Sigmoid colon (tissue), 7 donors: Measurements from ENCODE around the gene EFCAB3. TPM values are rescaled to one million over a fixed set of nuclear protein-coding genes. Genes with fewer than 3 reads are reported as not detected.

Experiments
- DNase-seq: peaks from one replicate; pipeline ENCODE4 v3.0.0-alpha.2; 2019
- H3K27ac ChIP-seq, 4 donors: fragments of 200-600 bp; sonication (generic); one replicate each; pipeline ENCODE4 v1.5.1; 2016 to 2019; ENCODE audit warnings: mild to moderate bottlenecking in 1 of 4
- H3K27me3 ChIP-seq, 3 donors: fragments of 200-600 bp; sonication (generic); one replicate each; pipeline ENCODE4 v1.5.1; 2019; ENCODE audit warnings: mild to moderate bottlenecking in 1 of 3
- H3K36me3 ChIP-seq, 4 donors: fragments of 200-600 bp; sonication (generic); one replicate each; pipeline ENCODE4 v1.5.1; 2016 to 2019
- H3K4me1 ChIP-seq, 4 donors: fragments of 200-600 bp; sonication (generic); one replicate each; pipeline ENCODE4 v1.5.1; 2017 to 2019
- H3K4me3 ChIP-seq, 4 donors: fragments of 200-600 bp; sonication (generic); one replicate each; pipeline ENCODE4 v1.5.1; 2017 to 2019; ENCODE audit warnings: mild to moderate bottlenecking in 2 of 4, moderate library complexity in 1 of 4
- H3K9me3 ChIP-seq, 4 donors: fragments of 200-600 bp in 3 of 4; sonication (generic) in 3 of 4; one replicate each; pipeline versions ENCODE4 v1.5.1 to v1.6.1; 2013 to 2019
- EP300 ChIP-seq, 4 donors: sonication (generic); formaldehyde crosslinking; IDR thresholded peaks; one replicate each; pipeline ENCODE4 v1.6.1; 2017; ENCODE audit warnings: antibody characterized with exemption in 4 of 4
- POLR2A ChIP-seq, 2 donors: fragments of 450-650 bp; IDR thresholded peaks; one replicate each; pipeline ENCODE4 v1.6.1; 2016; ENCODE audit warnings: antibody characterized with exemption in 2 of 2, mild to moderate bottlenecking in 2 of 2, moderate library complexity in 2 of 2
- POLR2AphosphoS5 ChIP-seq, 4 donors: sonication (generic); formaldehyde crosslinking; IDR thresholded peaks; one replicate each; pipeline ENCODE4 v1.6.1; 2017; ENCODE audit warnings: antibody characterized with exemption in 4 of 4
- WGBS, 2 donors: extraction: QIAGEN DNeasy Blood & Tissue Kit; methylation state at CpG; one replicate each; pipeline ENCODE4 v1.1.7; 2013; 5-methylcytosine and 5-hydroxymethylcytosine counted together
- intact Hi-C: fragments of 100-400 bp; cut with DNase I; formaldehyde crosslinking; loops from one replicate; pipeline ENCODE4 v1.15.1; 2023
- polyA plus RNA-seq, 3 donors: library from polyadenylated mRNA; stranded (reverse); fragments of 200-250 nt; gene quantifications; one replicate each; pipeline ENCODE4 v1.2.3, GENCODE V29; 2013
- total RNA-seq, 4 donors: library from RNA; depleted of rRNA; stranded (reverse); fragments of >200 nt; gene quantifications; one replicate each; pipeline ENCODE4 v1.1.0, GENCODE V29; 2016
- TF ChIP-seq, protein P1 (sequence below), 4 experiments: fragments of 450-650 bp in 3 of 4; fragments of 200-600 bp in 1 of 4; IDR thresholded peaks; one replicate each; pipeline ENCODE4 v1.5.1; 2016 to 2019; ENCODE audit warnings: antibody characterized with exemption in 4 of 4, mild to moderate bottlenecking in 3 of 4, moderate library complexity in 2 of 4
- donor health status: healthy with polysubstance abuse.
- donor health status: Bipolar disorder and iron deficiency.
- donor health status: healthy.

EFCAB3 gene
- total RNA-seq (not detected), polyA plus RNA-seq (not detected)

DNA sequence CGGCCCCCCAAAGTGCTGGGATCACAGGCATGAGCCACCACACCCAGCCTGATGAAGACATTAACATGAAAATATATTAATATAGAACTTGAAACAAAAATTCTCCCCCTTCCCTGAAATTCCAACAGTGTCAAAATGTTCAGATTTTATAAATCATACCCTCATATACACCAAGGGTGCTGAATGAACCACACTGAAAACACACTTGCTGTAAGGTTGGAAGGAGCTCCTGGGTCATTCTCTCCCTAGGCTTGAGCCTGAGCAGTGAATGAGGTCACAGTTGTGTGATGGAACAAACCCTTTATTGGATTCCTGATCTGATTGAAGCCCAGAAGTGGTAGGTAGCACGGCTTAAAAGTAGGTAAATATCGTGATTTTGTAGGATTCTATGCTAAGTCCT is at the start of gene EFCAB3:
Gene EFCAB3, plus strand, starts transcription at position 301 of the 400 bp plus-strand sequence. CDS start 2,427 bp downstream, outside the sequence.
- H3K27ac ChIP-seq, result no peak within 1 kb of the TSS
- intact Hi-C loops, result no loop called here
- no peak within 1 kb of the TSS for H3K4me3 ChIP-seq
- no peaks in the 10 kb centered on the region for H3K36me3 ChIP-seq
- H3K4me1 ChIP-seq, result no peaks in the 10 kb centered on the region
- H3K9me3 ChIP-seq, result no peaks in the 10 kb centered on the region
- H3K27me3 ChIP-seq, result peaks cover 0 to 4% (median 0%) of the 10 kb centered on the region in 3 donors
- no peak for DNase-seq
- no peak for TF ChIP-seq POLR2A (IDR thresholded peaks at IDR 0.05)
- 80 to 90% methylated on average over 3 of the region's 3 CpGs for WGBS, 2 donors

DNA sequence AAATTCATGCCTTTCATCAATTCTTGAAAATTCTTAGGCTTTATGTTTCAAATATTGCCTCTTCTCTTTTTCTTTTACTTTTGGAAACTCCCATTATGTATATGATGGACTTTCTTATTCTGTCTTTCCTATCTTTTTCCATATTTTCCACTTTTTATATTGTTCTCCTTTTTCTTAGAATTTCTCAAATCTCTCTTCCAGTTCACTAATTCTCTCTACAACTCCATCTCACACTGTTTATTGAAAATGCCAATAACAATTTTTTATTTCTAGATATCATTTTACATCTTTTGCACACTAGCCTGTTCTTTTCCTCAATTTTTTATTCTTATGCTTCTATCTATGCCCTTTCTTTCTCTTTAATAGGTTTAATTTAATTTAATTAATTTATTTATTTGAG is 43.8 kb upstream of the EFCAB3 start:
- H3K4me1 ChIP-seq, result no peaks in the 10 kb centered on the region
- DNase-seq, result no peak
- H3K27ac ChIP-seq, result no peak overlapping the region
- TF ChIP-seq, protein P1, sequence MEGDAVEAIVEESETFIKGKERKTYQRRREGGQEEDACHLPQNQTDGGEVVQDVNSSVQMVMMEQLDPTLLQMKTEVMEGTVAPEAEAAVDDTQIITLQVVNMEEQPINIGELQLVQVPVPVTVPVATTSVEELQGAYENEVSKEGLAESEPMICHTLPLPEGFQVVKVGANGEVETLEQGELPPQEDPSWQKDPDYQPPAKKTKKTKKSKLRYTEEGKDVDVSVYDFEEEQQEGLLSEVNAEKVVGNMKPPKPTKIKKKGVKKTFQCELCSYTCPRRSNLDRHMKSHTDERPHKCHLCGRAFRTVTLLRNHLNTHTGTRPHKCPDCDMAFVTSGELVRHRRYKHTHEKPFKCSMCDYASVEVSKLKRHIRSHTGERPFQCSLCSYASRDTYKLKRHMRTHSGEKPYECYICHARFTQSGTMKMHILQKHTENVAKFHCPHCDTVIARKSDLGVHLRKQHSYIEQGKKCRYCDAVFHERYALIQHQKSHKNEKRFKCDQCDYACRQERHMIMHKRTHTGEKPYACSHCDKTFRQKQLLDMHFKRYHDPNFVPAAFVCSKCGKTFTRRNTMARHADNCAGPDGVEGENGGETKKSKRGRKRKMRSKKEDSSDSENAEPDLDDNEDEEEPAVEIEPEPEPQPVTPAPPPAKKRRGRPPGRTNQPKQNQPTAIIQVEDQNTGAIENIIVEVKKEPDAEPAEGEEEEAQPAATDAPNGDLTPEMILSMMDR (IDR thresholded peaks at IDR 0.05), result no peak
- TF ChIP-seq POLR2AphosphoS5 (IDR thresholded peaks at IDR 0.05) (no peak), EP300 (IDR thresholded peaks at IDR 0.05) (no peak), POLR2A (IDR thresholded peaks at IDR 0.05) (no peak)
- H3K27me3 ChIP-seq, result no peaks in the 10 kb centered on the region
- no peaks in the 10 kb centered on the region for H3K9me3 ChIP-seq
- H3K4me3 ChIP-seq, result no peak overlapping the region
- intact Hi-C loops, result no loop called here
- no peaks in the 10 kb centered on the region for H3K36me3 ChIP-seq

DNA sequence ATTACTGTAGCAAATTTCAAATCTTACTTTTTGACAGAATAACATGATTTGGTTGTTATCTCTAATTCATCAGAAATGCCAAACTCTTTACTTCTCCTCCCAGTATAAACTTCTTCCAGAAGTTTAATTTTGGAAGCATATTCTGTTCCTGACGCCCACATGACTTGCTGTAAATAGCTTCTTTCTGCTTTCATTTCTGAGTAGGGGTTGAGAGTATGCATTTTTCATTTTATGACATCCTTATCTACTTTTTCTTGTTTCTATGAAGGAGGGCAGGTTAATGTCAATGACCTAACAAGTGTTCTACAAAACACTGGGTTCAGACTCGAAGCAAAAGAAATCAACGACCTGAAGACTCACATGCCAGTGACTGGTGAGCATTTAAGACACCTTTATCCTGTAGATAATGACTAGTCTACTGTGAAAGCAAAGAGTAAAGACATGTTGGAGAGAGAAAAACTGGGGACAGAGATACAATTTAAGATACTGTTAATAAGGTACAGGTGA is 36.5 kb upstream of the EFCAB3 start:
- Histone ChIP-seq H3K4me3 (no peak overlapping the region), H3K27ac (no peak overlapping the region), H3K36me3 (no peaks in the 10 kb centered on the region), H3K27me3 (no peaks in the 10 kb centered on the region), H3K9me3 (peaks cover 0 to 2% (median 0%) of the 10 kb centered on the region in 4 donors), H3K4me1 (no peaks in the 10 kb centered on the region)
- TF ChIP-seq, protein P1 (IDR thresholded peaks at IDR 0.05), result no peak
- TF ChIP-seq POLR2A (IDR thresholded peaks at IDR 0.05), result no peak
- 38 to 59% methylated on average over 3 of the region's 3 CpGs for WGBS, 2 donors
- intact Hi-C loops, result no loop called here
- DNase-seq, result no peak

DNA sequence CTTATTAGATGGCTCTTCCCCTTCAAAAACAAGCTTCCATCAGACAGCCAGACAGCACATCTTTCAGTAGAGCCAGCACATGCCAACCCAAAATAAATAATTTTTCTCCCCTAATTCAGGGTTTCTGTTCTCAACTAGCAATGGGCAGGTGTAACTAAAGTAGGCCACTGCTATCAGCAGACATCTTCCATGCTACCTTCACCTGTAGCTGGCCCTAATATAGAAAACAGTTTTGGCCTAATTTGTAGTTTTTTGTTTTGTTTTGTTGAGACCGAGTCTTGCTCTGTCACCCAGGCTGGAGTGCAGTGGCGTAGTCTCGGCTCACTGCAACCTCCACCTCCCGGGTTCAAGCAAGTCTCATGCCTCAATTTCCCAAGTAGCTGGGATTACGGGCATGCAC is 29.2 kb upstream of the EFCAB3 start:
- no peak overlapping the region for H3K4me3 ChIP-seq
- DNase-seq, result no peak
- WGBS, 2 donors, result 86 to 96% methylated on average over 5 of the region's 5 CpGs
- no peaks in the 10 kb centered on the region for H3K4me1 ChIP-seq
- H3K36me3 ChIP-seq, result no peaks in the 10 kb centered on the region
- TF ChIP-seq, protein P1 (IDR thresholded peaks at IDR 0.05), result no peak
- TF ChIP-seq POLR2AphosphoS5 (IDR thresholded peaks at IDR 0.05) (no peak), POLR2A (IDR thresholded peaks at IDR 0.05) (no peak), EP300 (IDR thresholded peaks at IDR 0.05) (no peak)
- H3K27ac ChIP-seq, result no peak overlapping the region
- peaks cover 0 to 2% (median 0%) of the 10 kb centered on the region in 4 donors for H3K9me3 ChIP-seq
- H3K27me3 ChIP-seq, result no peaks in the 10 kb centered on the region
- intact Hi-C loops, result no loop called here

DNA sequence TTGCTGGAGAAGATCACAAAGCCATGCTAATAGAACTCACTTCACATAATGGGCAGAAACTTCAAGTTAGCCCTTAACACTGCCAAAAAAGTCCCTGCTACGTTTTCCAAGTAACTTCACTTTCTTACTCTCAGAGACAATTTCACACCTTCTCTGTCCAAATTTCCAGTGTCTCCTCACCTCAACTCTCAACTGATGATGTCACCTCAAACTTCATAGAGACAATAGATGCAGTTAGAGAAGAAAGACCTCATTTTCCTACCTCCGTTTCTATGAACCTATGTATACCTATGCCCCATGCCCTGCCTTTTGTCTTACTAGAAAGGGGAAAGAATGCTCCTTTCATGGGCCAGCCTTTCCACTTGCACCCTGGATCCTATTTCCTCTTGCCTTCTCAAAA is 14.2 kb upstream of the EFCAB3 start:
- 85 to 89% methylated on average over 2 of the region's 2 CpGs for WGBS, 2 donors
- no peaks in the 10 kb centered on the region for H3K9me3 ChIP-seq
- H3K36me3 ChIP-seq, result no peaks in the 10 kb centered on the region
- H3K27ac ChIP-seq, result no peak overlapping the region
- H3K27me3 ChIP-seq, result no peaks in the 10 kb centered on the region
- DNase-seq, result no peak
- H3K4me1 ChIP-seq, result no peaks in the 10 kb centered on the region
- no peak overlapping the region for H3K4me3 ChIP-seq
- intact Hi-C loops, result no loop called here
- TF ChIP-seq POLR2A (IDR thresholded peaks at IDR 0.05) (no peak), EP300 (IDR thresholded peaks at IDR 0.05) (no peak), POLR2AphosphoS5 (IDR thresholded peaks at IDR 0.05) (no peak)
- TF ChIP-seq, protein P1 (IDR thresholded peaks at IDR 0.05), result no peak
